SK-N-SH (cell line): ENCODE measurements around the gene ABR. TPM values are rescaled to one million over a fixed set of nuclear protein-coding genes. Genes with fewer than 3 reads are reported as not detected.

Experiments used
- CTCF ChIA-PET: fragments of 300-600, 350-600 bp; formaldehyde crosslinking; extraction: SDS; loops from one replicate; lab custom pipeline; 2021; lab: Yijun Ruan, JAX
- POLR2A ChIA-PET: fragments of 350-600 bp; sonication (Branson Sonifier 250); formaldehyde crosslinking; extraction: SDS; loops from one replicate; lab custom pipeline; 2020; ENCODE audit warnings: antibody characterized with exemption, inconsistent platforms; lab: Yijun Ruan, JAX
- DNase-seq: peaks from one replicate; pipeline ENCODE4 v3.0.0; 2012
- H2AFZ ChIP-seq: fragments of 200-600 bp; sonication (generic); 2 replicates; pipeline ENCODE4 v1.8.1; 2016; ENCODE audit warnings: antibody characterized with exemption, mild to moderate bottlenecking, low read depth
- H3F3A ChIP-seq: fragments of 200-600 bp; sonication (generic); replicated peaks from 2 replicates; pipeline ENCODE3; 2016; ENCODE audit warnings: antibody characterized with exemption, mild to moderate bottlenecking; ENCODE audit not compliant: insufficient read depth
- H3K27ac ChIP-seq, 2 experiments: fragments of 200-500 bp in 1 of 2; fragments of 200-600 bp in 1 of 2; sonication (Bioruptor generic) in 1 of 2; sonication (generic), shearing (Covaris generic) in 1 of 2; 2 replicates each; pipeline versions ENCODE4 v1.5.1 to v1.6.1; 2014 to 2016; ENCODE audit warnings: low read depth in 2 of 2, inconsistent platforms in 1 of 2, low read length in 1 of 2, mild to moderate bottlenecking in 1 of 2, mixed read lengths in 1 of 2
- H3K27me3 ChIP-seq: fragments of 200-600 bp; sonication (generic), shearing (Covaris generic); 2 replicates; pipeline ENCODE4 v1.6.1; 2016; ENCODE audit warnings: mixed run types; ENCODE audit not compliant: insufficient read depth
- H3K36me3 ChIP-seq, 2 experiments: fragments of 200-500 bp in 1 of 2; fragments of 200-600 bp in 1 of 2; sonication (Bioruptor generic) in 1 of 2; sonication (generic) in 1 of 2; replicated peaks in 1 of 2; 2 replicates each; pipeline versions ENCODE3 to v1.5.1; 2014 to 2016; ENCODE audit warnings: low read length in 1 of 2, mild to moderate bottlenecking in 1 of 2; ENCODE audit not compliant: insufficient read depth in 2 of 2, control insufficient read depth in 1 of 2
- H3K4me1 ChIP-seq, 2 experiments: fragments of 200-500 bp in 1 of 2; fragments of 200-600 bp in 1 of 2; sonication (Bioruptor generic) in 1 of 2; sonication (generic), shearing (Covaris generic) in 1 of 2; 2 replicates each; pipeline versions ENCODE4 v1.5.1 to v1.6.1; 2014 to 2016; ENCODE audit warnings: low read depth in 1 of 2, low read length in 1 of 2, mixed run types in 1 of 2; ENCODE audit not compliant: insufficient read depth in 2 of 2, control insufficient read depth in 1 of 2
- H3K4me2 ChIP-seq: fragments of 200-600 bp; sonication (generic), shearing (Covaris generic); 2 replicates; pipeline ENCODE4 v1.6.1; 2017; ENCODE audit warnings: mixed run types
- H3K4me3 ChIP-seq, 2 experiments: fragments of 200-500 bp in 1 of 2; fragments of 200-600 bp in 1 of 2; sonication (Bioruptor generic) in 1 of 2; sonication (generic), shearing (Covaris generic) in 1 of 2; 2 replicates each; pipeline versions ENCODE4 v1.5.1 to v1.8.1; 2014 to 2016; ENCODE audit warnings: low read depth in 2 of 2, inconsistent platforms in 1 of 2, low read length in 1 of 2, mild to moderate bottlenecking in 1 of 2, mixed read lengths in 1 of 2, moderate library complexity in 1 of 2
- H3K79me2 ChIP-seq: fragments of 200-600 bp; sonication (generic); 2 replicates; pipeline ENCODE4 v1.8.1; 2017; ENCODE audit warnings: mild to moderate bottlenecking; ENCODE audit not compliant: insufficient read depth
- H3K9ac ChIP-seq: fragments of 200-600 bp; sonication (generic); 2 replicates; pipeline ENCODE4 v1.6.1; 2017; ENCODE audit warnings: mixed run types
- H3K9me2 ChIP-seq: fragments of 200-600 bp; sonication (generic); 2 replicates; pipeline ENCODE4 v1.6.1; 2017; ENCODE audit warnings: mixed run types
- H3K9me3 ChIP-seq: fragments of 200-600 bp; sonication (generic); 2 replicates; pipeline ENCODE4 v1.6.1; 2017; ENCODE audit warnings: mixed run types, mild to moderate bottlenecking, moderate library complexity
- H4K20me1 ChIP-seq: fragments of 200-600 bp; sonication (generic); 2 replicates; pipeline ENCODE4 v1.6.1; 2017; ENCODE audit warnings: mild to moderate bottlenecking, mixed run types; ENCODE audit not compliant: insufficient read depth
- CHD2 ChIP-seq: fragments of 150-350 bp; IDR thresholded peaks from 2 replicates; pipeline ENCODE4 v1.6.1; 2018; ENCODE audit warnings: low read length; ENCODE audit not compliant: partially characterized antibody
- ELF1 ChIP-seq: IDR thresholded peaks from 2 replicates; pipeline ENCODE4 v1.4.0; 2012
- EP300 ChIP-seq, 2 experiments: IDR thresholded peaks; 2 replicates each; pipeline versions ENCODE4 v1.4.0 to v1.6.1; 2012; ENCODE audit warnings: borderline replicate concordance in 1 of 2, low read depth in 1 of 2, low read length in 1 of 2
- FOXM1 ChIP-seq: IDR thresholded peaks from 2 replicates; pipeline ENCODE4 v1.4.0; 2012; ENCODE audit warnings: low read depth, mild to moderate bottlenecking
- GABPA ChIP-seq: IDR thresholded peaks from 2 replicates; pipeline ENCODE4 v1.4.0; 2012; ENCODE audit warnings: low read depth, mild to moderate bottlenecking
- IRF3 ChIP-seq: fragments of 150-350 bp; IDR thresholded peaks from 2 replicates; pipeline ENCODE4 v1.6.1; 2016; ENCODE audit warnings: mild to moderate bottlenecking, low read depth, low read length
- MEF2A ChIP-seq: IDR thresholded peaks from 2 replicates; pipeline ENCODE4 v1.4.0; 2012; ENCODE audit warnings: low read depth, borderline replicate concordance
- NRF1 ChIP-seq: IDR thresholded peaks from 2 replicates; pipeline ENCODE4 v1.6.1; 2012; ENCODE audit warnings: low read depth, mild to moderate bottlenecking, low read length
- RCOR1 ChIP-seq: fragments of 150-350 bp; IDR thresholded peaks from 2 replicates; pipeline ENCODE4 v1.6.1; 2017; ENCODE audit warnings: antibody characterized with exemption, low read length
- RFX5 ChIP-seq: IDR thresholded peaks from 2 replicates; pipeline ENCODE4 v1.6.1; 2012; ENCODE audit warnings: mild to moderate bottlenecking, improper control_type of control experiment, low read length
- SMC3 ChIP-seq: IDR thresholded peaks from 2 replicates; pipeline ENCODE4 v1.6.1; 2012; ENCODE audit warnings: low read depth, low read length, improper control_type of control experiment
- TAF1 ChIP-seq: IDR thresholded peaks from 2 replicates; pipeline ENCODE4 v1.6.1; 2012; ENCODE audit warnings: low read depth, mild to moderate bottlenecking, low read length, moderate library complexity, borderline replicate concordance
- TCF12 ChIP-seq: IDR thresholded peaks from 2 replicates; pipeline ENCODE4 v1.4.0; 2012
- YY1 ChIP-seq: IDR thresholded peaks from 2 replicates; pipeline ENCODE4 v1.4.0; 2012; ENCODE audit warnings: low read depth, mild to moderate bottlenecking
- WGBS: methylation state at CpG from one replicate; pipeline ENCODE4 v1.1.6; 2017; ENCODE audit warnings: low lambda C conversion rate; 5-methylcytosine and 5-hydroxymethylcytosine counted together
- polyA plus RNA-seq, 3 experiments: library from polyadenylated mRNA; depleted of rRNA; stranded (reverse); fragments of >200 nt; gene quantifications; 2 replicates each; pipeline ENCODE4 v1.2.3, GENCODE V29; 2012
- TF ChIP-seq, protein P1 (sequence below): IDR thresholded peaks from 2 replicates; pipeline ENCODE4; 2012
- TF ChIP-seq, protein P2 (sequence below): IDR thresholded peaks from 2 replicates; pipeline ENCODE4 v1.4.0; 2012; ENCODE audit warnings: low read depth, borderline replicate concordance
- TF ChIP-seq, protein P3 (sequence below): fragments of 150-350 bp; IDR thresholded peaks from 2 replicates; pipeline ENCODE4 v1.6.1; 2017; ENCODE audit warnings: antibody characterized with exemption, low read length, low read depth, borderline replicate concordance
- TF ChIP-seq, protein P4 (sequence below): IDR thresholded peaks from 2 replicates; pipeline ENCODE4 v1.4.0; 2012; ENCODE audit warnings: low read depth

ABR gene
- polyA plus RNA-seq, 1 of the 3 experiments (the other 2 are of a cell fraction), result 117 TPM

- WGBS, result 92% methylated on average over 9 of the region's 9 CpGs
- ChIA-PET CTCF (interaction anchor here (1.2 kb wide), 1 partner anchor 26 kb away, joined by 3 read pairs; no protein-coding TSS in a partner anchor), POLR2A (interaction anchor here (1.3 kb wide), 1 partner anchor 18 kb away, joined by 3 read pairs; no protein-coding TSS in a partner anchor)
- no peak for DNase-seq
- Histone ChIP-seq H2AFZ (no peak overlapping the region), H4K20me1 (no peaks in the 10 kb centered on the region; the same call in none of the 2 replicates), H3K9ac (no peak overlapping the region), H3K27ac (no peak overlapping the region), H3K4me3 (no peak overlapping the region), H3K9me3 (no peaks in the 10 kb centered on the region), H3F3A (no peaks in the 10 kb centered on the region), H3K36me3 (peaks cover 11 to 27% of the 10 kb centered on the region in 2 experiments), H3K4me1 (no peaks in the 10 kb centered on the region), H3K27me3 (no peaks in the 10 kb centered on the region), H3K4me2 (no peak overlapping the region), H3K79me2 (peaks cover 32% of the 10 kb centered on the region), H3K9me2 (no peaks in the 10 kb centered on the region)
- TF ChIP-seq GABPA (no peak), RCOR1 (no peak), IRF3 (no peak), CHD2 (no peak), YY1 (no peak), ELF1 (no peak), TCF12 (no peak), TAF1 (no peak), FOXM1 (no peak), EP300 (IDR thresholded peaks at IDR 0.05; ENCODE audit: borderline replicate concordance in 1 of 2, low read depth in 1 of 2, low read length in 1 of 2) (no peak), RFX5 (no peak), NRF1 (no peak), MEF2A (no peak), SMC3 (no peak)
- TF ChIP-seq, protein P1, sequence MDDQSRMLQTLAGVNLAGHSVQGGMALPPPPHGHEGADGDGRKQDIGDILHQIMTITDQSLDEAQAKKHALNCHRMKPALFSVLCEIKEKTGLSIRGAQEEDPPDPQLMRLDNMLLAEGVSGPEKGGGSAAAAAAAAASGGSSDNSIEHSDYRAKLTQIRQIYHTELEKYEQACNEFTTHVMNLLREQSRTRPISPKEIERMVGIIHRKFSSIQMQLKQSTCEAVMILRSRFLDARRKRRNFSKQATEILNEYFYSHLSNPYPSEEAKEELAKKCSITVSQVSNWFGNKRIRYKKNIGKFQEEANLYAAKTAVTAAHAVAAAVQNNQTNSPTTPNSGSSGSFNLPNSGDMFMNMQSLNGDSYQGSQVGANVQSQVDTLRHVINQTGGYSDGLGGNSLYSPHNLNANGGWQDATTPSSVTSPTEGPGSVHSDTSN, result no peak
- TF ChIP-seq, protein P2, sequence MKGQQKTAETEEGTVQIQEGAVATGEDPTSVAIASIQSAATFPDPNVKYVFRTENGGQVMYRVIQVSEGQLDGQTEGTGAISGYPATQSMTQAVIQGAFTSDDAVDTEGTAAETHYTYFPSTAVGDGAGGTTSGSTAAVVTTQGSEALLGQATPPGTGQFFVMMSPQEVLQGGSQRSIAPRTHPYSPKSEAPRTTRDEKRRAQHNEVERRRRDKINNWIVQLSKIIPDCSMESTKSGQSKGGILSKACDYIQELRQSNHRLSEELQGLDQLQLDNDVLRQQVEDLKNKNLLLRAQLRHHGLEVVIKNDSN, result no peak
- TF ChIP-seq, protein P3, sequence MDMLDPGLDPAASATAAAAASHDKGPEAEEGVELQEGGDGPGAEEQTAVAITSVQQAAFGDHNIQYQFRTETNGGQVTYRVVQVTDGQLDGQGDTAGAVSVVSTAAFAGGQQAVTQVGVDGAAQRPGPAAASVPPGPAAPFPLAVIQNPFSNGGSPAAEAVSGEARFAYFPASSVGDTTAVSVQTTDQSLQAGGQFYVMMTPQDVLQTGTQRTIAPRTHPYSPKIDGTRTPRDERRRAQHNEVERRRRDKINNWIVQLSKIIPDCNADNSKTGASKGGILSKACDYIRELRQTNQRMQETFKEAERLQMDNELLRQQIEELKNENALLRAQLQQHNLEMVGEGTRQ, result no peak
- TF ChIP-seq, protein P4, sequence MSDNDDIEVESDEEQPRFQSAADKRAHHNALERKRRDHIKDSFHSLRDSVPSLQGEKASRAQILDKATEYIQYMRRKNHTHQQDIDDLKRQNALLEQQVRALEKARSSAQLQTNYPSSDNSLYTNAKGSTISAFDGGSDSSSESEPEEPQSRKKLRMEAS, result no peak
Measured at GRCh38 chr17:1096215-1096614, 83.6 kb downstream of the ABR start.
